ENCODE results near the gene SPSB1.
A peak's percentile ranks its signal among the peaks of the same experiment; 100 is the strongest.

The SPSB1 gene

DNA sequence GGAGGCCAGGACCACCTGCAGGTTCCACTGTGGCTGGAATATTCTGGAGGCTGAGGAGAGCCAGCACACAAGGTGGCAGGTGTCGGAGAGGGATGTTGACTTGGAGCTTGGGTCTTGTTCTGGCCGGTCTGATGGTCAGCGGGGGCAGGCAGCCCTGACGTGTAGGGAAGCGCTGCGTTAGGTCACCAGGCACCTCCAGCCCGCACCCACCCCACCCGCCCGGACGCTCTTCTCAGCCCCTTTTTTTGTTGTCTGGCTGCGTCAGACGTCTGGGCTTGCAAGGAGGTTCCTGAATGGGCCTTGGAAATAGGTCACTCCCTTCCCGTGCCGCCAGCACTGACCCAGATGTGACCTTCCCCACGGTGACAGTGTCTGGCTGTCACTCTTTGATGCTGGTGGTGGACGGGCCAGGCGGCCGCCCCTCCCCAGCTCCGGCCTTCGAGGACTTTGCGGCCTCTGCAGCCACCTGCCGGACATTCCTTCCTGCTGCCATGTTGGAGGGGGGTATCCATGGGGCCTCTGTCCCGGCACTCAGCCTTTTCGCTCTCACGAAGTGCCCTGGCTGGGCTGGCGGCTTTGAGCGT lies 30.1 kb downstream of the SPSB1 start:
- ATAC-seq, result no peak
- H3K27me3 Mint-ChIP-seq, result no peaks in the 10 kb centered on the region
- H3K27ac Mint-ChIP-seq, result no peak overlapping the region
- peaks cover 31% of the 10 kb centered on the region for H3K4me1 Mint-ChIP-seq
- no peaks in the 10 kb centered on the region for H3K36me3 Mint-ChIP-seq
- no peak overlapping the region for H3K4me3 Mint-ChIP-seq
- H3K9me3 Mint-ChIP-seq, result no peaks in the 10 kb centered on the region

DNA sequence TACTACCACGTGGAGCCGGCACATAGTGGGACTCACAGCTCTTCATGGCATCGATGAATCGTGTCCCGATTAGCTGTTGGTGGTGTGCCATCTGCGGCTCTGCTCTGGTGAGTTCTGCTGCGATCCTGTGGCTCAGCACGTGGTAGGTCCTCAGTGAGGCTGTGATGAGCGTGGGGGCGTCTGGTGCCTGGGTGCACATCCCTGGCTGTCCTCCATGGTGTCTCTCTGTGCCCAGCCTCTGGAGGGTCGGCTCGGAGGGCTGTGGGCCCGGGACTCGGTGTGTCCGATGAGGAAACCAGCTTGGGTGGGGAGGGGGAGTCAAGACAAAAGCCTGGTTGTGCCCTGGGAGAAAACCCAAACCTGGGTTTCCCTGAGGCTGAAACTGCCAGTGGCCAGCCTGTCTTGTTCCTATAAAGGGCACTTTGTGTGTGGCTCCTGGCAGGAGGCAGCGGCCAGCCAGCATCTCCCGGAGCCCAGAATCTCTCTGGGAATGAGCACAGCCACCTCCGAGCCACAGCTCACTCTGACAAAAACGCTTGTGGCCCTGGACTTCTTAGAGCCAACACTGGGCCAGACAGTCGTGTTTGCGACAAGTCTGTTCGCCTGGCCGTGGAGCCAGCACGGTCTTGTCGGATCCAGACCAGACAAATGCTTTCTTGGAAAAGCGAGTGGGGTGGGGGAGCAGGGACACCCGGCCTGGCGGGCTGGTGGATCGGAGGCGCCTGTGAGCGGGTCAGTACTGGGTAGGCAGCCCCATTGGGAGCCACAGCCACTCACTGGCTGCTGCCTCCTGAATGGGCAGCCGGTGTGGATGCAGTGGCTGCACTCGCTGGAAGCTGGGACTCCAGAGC lies 31.8 kb downstream of the SPSB1 start:
- no peak for ATAC-seq
- peaks cover 14% of the 10 kb centered on the region for H3K4me1 Mint-ChIP-seq
- H3K27me3 Mint-ChIP-seq, result no peaks in the 10 kb centered on the region
- no peaks in the 10 kb centered on the region for H3K9me3 Mint-ChIP-seq
- H3K27ac Mint-ChIP-seq, result no peak overlapping the region
- H3K36me3 Mint-ChIP-seq, result no peaks in the 10 kb centered on the region
- H3K4me3 Mint-ChIP-seq, result no peak overlapping the region

DNA sequence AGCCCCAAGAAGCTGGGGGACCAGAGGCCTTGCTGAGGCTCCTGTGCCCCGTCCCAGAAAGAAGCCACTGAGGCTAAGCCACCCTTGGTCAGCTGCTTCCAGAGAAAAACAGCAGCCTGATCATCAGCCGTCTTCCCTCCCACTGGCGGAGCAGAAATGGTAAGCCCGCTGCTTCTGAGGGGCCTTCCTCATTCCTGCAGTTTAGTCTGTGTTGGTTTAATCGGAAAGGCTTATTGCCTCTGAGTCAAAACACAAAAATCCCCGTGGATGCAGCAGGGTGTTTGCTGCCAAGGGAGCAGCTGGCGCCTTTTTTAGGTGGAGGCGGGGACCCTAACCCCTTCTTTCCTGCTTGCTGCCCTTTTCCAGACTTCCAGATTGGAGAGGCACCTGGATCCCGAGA lies 33.9 kb downstream of the SPSB1 start:
- Mint-ChIP-seq H3K27ac (no peak overlapping the region), H3K27me3 (no peaks in the 10 kb centered on the region), H3K4me3 (no peak overlapping the region), H3K9me3 (no peaks in the 10 kb centered on the region), H3K36me3 (no peaks in the 10 kb centered on the region), H3K4me1 (no peaks in the 10 kb centered on the region)
- ATAC-seq, result no peak

DNA sequence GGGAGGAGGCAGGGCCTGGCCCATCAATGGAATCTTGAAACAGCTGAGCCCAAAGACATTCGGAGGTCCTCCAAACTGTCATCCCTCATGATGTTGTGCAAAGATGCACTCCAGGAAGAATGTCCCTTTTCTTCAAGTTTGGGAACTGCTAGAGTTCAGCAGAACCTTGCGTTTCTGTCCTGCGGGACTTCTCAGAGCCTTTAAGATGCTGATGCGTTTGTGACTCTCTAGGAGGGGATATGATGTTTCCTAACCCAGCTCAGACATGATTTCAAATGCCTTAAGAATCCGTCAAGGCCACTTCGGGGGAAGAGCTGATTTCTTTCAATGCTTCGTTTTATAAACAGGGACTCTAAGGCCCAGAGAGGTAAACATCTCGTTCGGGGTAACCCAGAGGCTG lies 35.5 kb downstream of the SPSB1 start:
- H3K4me3 Mint-ChIP-seq, result no peak overlapping the region

DNA sequence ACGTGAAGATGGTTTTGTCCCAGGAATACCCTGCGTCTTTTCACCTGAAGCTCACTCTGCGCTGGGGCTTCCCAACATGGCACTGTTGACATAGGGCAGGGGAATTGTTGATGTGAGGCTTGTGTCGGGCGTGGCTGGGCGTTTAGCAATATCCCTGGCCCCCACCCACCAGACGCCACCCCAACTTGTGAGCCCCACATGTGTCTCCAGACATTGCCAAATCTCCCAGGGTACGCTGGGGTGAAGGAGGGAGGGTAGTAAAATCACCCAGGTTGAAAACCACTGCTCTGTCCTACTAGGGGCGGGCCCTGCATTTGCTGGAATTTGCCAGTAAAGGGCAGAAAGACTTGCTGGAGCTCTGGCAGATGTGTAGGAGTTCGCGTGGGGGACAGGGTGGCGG lies 36.0 kb downstream of the SPSB1 start:
- peaks cover 17% of the 10 kb centered on the region for H3K4me1 Mint-ChIP-seq

More for the DNA sequence above, 35.5 kb downstream of the SPSB1 start:
- Mint-ChIP-seq H3K4me1 (peaks cover 15% of the 10 kb centered on the region), H3K9me3 (no peaks in the 10 kb centered on the region), H3K27ac (no peak overlapping the region), H3K27me3 (no peaks in the 10 kb centered on the region), H3K36me3 (no peaks in the 10 kb centered on the region)
- ATAC-seq, result no peak

DNA sequence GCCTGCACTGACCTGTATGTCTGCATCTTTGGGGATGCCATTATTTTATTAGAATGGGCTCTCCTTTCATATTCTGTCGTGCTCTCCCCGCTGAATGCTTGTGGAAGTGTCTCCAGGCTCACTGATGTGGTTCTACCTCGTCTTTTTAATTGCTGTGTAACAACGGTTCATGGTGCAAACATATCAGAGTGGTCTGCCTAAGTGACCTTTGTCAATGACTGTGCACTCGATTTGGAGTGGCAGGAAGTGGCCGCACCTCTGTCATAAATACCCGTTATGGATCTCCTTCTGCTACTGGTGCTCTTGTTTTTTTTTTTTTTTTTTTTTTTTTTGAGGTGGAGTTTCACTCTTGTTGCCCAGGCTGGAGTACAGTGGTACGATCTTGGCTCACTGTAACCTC lies 38.3 kb downstream of the SPSB1 start:
- H3K36me3 Mint-ChIP-seq, result no peaks in the 10 kb centered on the region
- no peak for ATAC-seq
- H3K9me3 Mint-ChIP-seq, result no peaks in the 10 kb centered on the region
- H3K27me3 Mint-ChIP-seq, result no peaks in the 10 kb centered on the region
- peaks cover 17% of the 10 kb centered on the region for H3K4me1 Mint-ChIP-seq
- H3K4me3 Mint-ChIP-seq, result no peak overlapping the region
- H3K27ac Mint-ChIP-seq, result no peak overlapping the region

More for the DNA sequence above, 36.0 kb downstream of the SPSB1 start:
- no peak overlapping the region for H3K27ac Mint-ChIP-seq
- no peak for ATAC-seq
- H3K36me3 Mint-ChIP-seq, result no peaks in the 10 kb centered on the region
- H3K9me3 Mint-ChIP-seq, result no peaks in the 10 kb centered on the region
- no peaks in the 10 kb centered on the region for H3K27me3 Mint-ChIP-seq
- no peak overlapping the region for H3K4me3 Mint-ChIP-seq

DNA sequence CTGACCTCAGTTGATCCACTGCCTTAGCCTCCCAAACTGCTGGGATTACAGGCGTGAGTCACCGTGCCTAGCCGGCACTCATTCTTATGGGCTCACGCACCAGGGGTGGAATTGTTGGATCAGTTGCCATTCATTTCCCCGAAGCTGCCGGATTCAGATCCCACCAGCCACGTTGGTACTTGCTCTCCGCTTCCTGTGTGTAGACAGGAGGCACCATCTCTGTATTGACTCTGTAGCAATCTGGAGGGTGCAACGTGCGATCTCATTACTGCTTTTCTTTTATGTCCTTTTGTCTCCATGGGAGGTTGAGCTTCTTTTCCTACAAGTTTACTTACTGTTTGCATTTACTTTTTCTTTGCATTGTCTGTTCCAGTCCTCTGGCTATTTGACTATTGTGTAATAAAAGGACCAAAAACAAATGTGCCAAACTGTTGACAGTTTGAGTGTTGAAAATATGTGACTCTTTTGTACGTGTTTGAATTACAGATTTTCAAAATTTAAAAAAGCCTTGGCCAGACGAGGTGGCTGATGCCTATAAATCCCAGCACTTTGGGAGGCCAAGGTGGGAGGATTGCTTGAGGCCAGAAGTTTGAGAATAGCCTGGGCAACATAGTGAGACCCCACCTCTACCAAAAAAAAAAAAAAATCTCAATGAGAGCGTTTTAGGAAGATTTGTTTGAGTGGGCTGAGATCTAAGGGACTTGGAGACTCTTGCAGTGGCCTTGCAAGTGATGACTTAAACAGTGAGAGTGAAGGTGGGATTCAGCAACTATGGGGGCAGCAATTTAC lies 39.1 kb downstream of the SPSB1 start:
- H3K9me3 Mint-ChIP-seq, result no peaks in the 10 kb centered on the region
- H3K36me3 Mint-ChIP-seq, result no peaks in the 10 kb centered on the region
- peaks cover 17% of the 10 kb centered on the region for H3K4me1 Mint-ChIP-seq
- H3K27ac Mint-ChIP-seq, result peak overlapping the region; percentile 3
- no peaks in the 10 kb centered on the region for H3K27me3 Mint-ChIP-seq
- no peak overlapping the region for H3K4me3 Mint-ChIP-seq
- ATAC-seq, result no peak

DNA sequence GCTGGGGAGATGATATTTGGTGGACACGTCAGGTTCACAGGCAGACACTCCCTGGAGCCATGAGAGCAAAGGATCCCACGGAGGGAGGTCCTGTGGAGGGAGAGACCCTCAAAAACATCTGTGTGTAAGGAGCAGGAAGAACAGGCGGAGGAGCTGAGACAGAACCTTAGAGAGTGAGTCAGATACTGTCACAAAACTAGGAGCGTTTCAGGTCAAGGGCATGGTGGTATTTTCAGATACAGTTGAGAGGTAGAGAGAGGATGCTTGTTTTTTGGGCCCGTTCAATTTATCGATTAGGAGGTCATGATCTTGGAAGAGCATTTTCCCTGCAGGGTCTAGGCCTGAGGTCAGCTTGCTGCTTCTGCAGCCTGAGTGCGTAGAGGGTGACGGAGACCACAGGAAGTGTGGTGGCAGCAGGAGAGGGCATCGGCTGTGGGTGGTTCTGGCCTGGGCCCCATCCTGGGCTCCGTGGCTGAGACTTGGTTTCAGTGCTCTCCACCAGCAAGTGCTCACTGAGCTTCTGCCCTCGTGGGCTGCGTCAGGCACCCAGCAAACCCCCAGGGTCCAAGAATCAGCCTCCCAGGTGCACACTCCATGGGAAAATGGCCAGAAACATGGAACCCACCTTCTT lies 39.9 kb downstream of the SPSB1 start:
- Mint-ChIP-seq H3K27ac (peak overlapping the region; percentile 3), H3K9me3 (no peaks in the 10 kb centered on the region), H3K4me1 (peaks cover 17% of the 10 kb centered on the region), H3K36me3 (no peaks in the 10 kb centered on the region), H3K4me3 (no peak overlapping the region), H3K27me3 (no peaks in the 10 kb centered on the region)
- no peak for ATAC-seq

DNA sequence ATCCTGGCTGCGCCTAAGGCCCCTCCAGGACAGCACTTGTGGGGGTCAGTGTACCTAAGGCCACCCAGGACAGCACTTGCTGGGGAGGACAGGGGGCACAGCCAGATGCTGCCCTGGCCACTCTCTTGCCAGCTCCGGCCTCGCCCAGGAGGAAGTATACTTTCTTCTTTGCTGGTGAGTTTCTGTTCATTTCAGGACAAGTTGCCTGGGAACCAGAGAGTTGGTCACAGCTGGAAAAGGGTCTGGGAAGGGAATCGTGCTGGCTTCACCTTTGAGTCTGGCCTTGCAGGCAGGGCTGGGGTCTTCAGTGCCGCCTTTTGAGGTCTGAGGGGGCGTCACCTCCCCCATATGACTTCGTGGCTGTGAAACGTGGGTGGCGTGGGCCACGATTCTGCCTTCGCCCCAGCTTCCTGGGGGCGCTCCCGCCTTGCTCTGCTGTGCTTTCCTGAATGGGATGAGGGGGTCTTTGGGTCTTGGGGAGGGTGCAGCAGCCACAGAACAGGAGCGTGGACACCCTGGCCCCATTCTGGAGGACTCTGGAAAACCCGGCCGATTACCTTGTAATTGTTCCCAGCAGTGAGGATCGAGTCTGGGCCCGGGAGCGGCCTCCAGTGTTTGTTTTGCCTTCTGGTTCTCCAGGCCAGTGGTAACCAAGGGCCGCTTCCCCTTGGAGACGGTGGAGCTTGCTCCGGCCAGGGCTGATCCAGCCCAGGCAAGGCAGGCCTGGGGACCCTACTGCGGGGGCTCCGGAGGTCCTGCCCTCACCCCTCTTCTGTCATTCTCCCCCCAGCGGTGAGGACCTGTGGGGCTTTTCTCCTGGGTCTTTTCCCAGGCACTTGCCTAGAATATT lies 45.9 kb downstream of the SPSB1 start:
- Mint-ChIP-seq H3K36me3 (no peaks in the 10 kb centered on the region), H3K4me3 (no peak overlapping the region), H3K9me3 (no peaks in the 10 kb centered on the region), H3K4me1 (no peaks in the 10 kb centered on the region), H3K27ac (no peak overlapping the region), H3K27me3 (no peaks in the 10 kb centered on the region)
- ATAC-seq, result no peak

DNA sequence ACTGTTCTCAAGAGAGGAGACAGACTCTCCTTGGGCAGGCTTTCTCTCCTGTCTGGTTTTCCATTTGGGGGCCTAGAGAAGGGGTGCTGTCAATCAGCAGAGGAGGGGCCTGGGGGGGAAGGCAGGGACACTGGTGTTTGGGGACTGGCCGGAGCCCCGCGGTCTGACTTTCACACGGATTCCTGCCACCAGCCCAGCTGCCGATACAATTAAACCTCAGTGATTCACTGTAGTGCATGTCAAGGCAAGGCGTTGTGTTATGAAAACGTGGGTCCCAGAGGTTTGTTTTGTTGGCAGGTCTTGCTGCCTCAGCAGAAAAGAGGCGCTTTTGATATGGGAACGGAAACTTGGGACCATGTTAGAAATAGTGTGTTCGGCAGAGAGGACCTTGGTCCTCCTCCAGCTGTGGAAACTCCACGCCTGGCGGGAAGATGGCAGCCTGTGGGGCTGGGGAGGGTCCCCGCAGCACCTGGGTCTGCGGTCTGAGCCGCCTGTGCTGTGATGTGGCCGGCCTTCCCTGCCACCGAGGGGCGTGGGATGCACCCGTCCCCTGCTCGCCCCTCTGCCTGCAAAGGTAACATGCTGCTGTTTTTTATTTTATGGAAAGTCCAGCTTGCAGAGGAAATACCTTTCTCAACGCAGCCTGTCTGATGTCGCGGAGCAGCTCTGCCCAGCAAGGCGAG lies 47.6 kb downstream of the SPSB1 start:
- H3K4me3 Mint-ChIP-seq, result no peak overlapping the region
- H3K27me3 Mint-ChIP-seq, result no peaks in the 10 kb centered on the region
- H3K9me3 Mint-ChIP-seq, result no peaks in the 10 kb centered on the region
- H3K4me1 Mint-ChIP-seq, result peaks cover 5% of the 10 kb centered on the region
- no peak for ATAC-seq
- H3K27ac Mint-ChIP-seq, result no peak overlapping the region
- H3K36me3 Mint-ChIP-seq, result no peaks in the 10 kb centered on the region

DNA sequence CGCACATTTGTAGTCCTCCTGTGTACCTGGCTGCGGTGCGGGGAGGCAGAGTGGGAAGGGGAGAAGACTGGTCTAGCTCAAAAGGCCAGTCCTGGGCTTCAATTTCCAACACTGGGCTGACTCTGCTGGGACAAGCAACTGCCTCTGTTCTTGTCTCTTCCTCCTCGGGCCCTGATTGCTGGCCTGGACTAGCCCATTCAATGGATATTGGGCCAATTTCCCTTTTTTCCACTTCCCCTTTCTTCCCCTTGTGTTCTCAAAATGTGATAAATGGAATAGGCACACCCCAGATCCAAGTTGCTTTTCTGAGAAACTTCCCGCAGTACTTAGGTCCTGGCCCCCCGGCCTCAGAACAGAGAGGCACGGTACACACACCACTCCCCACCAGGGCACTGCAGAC lies 48.2 kb downstream of the SPSB1 start:
- H3K9me3 Mint-ChIP-seq, result no peaks in the 10 kb centered on the region
- no peak overlapping the region for H3K27ac Mint-ChIP-seq
- H3K27me3 Mint-ChIP-seq, result no peaks in the 10 kb centered on the region
- peaks cover 5% of the 10 kb centered on the region for H3K4me1 Mint-ChIP-seq
- H3K4me3 Mint-ChIP-seq, result no peak overlapping the region
- H3K36me3 Mint-ChIP-seq, result no peaks in the 10 kb centered on the region
- ATAC-seq, result no peak

DNA sequence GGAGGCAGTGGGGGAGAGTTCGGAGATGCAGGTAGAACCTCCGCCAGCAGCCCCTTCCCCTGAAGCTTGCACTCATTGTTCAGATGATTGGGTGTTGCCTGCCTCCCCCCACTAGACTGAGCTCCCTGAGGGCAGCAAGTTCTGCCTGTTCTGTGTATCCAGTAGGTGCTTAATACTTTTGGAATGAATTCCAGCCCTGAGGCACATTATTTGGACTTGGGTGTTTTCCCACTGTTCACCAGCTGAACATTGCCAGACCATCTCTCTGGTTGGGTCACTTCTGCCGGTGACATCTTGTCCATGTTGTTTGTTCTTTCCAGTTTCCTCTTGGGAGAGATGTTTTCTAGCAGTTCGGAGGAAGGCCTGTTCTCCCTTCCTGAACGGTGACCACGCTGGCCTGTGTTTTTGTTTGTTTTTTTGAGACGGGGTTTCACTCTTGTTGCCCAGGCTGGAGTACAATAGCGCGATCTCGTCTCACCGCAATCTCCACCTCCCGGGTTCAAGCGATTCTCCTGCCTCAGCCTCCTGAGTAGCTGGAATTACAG lies 48.7 kb downstream of the SPSB1 start:
- ATAC-seq, result no peak
- no peaks in the 10 kb centered on the region for H3K36me3 Mint-ChIP-seq
- no peaks in the 10 kb centered on the region for H3K9me3 Mint-ChIP-seq
- H3K27ac Mint-ChIP-seq, result no peak overlapping the region
- no peaks in the 10 kb centered on the region for H3K27me3 Mint-ChIP-seq
- H3K4me1 Mint-ChIP-seq, result peaks cover 5% of the 10 kb centered on the region
- no peak overlapping the region for H3K4me3 Mint-ChIP-seq

DNA sequence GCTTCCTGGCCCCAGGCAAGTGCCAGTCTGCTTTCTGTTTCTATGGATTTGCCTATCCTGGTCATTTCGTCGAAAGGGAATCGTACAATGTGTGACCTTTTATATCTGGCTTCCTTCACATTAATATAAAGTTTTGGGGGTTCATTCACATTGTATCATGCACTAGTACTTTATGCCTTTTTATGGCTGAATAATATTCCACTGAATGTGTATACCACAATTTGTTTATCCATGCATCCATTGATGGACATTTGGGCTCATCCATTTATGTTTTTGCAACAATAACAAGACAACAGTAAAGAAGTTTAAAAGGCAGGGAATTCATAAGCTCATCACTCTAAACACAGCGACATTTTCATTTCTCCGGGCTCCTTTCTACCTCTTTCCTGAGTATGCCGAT lies 50.6 kb downstream of the SPSB1 start:
- Mint-ChIP-seq H3K36me3 (no peaks in the 10 kb centered on the region), H3K9me3 (no peaks in the 10 kb centered on the region), H3K4me1 (peaks cover 5% of the 10 kb centered on the region), H3K27ac (no peak overlapping the region), H3K4me3 (no peak overlapping the region), H3K27me3 (no peaks in the 10 kb centered on the region)
- no peak for ATAC-seq
